HepG2 (cell line): ENCODE results near the gene CTXN1. TPM values are rescaled to one million over a fixed set of nuclear protein-coding genes. Genes with fewer than 3 reads are reported as not detected.

Experiments
- ARNTL ChIP-seq: sonication (generic); formaldehyde crosslinking; IDR thresholded peaks from 2 replicates; pipeline ENCODE4 v1.4.0; 2020; ENCODE audit warnings: mild to moderate bottlenecking, missing genetic modification reagents
- BRCA1 ChIP-seq: sonication (generic); formaldehyde crosslinking; IDR thresholded peaks from 2 replicates; pipeline ENCODE4 v1.4.0; 2020; ENCODE audit warnings: missing genetic modification reagents
- FOXK2 ChIP-seq: fragments of 450-650 bp; IDR thresholded peaks from 2 replicates; pipeline ENCODE4 v1.6.1; 2016
- HDAC2 ChIP-seq: sonication (generic); formaldehyde crosslinking; IDR thresholded peaks from 2 replicates; pipeline ENCODE4 v1.4.0; 2020; ENCODE audit warnings: missing genetic modification reagents
- MBNL3 ChIP-seq: fragments of 250-450 bp; sonication (Bioruptor Pico); conservative IDR thresholded peaks from 2 replicates; pipeline ENCODE4 v1.8.0; 2022; ENCODE audit warnings: mild to moderate bottlenecking, inconsistent platforms
- MEF2D ChIP-seq: sonication (generic); formaldehyde crosslinking; IDR thresholded peaks from 2 replicates; pipeline ENCODE4 v1.5.1; 2020; ENCODE audit warnings: mild to moderate bottlenecking, missing genetic modification reagents
- POLR2A ChIP-seq, 2 experiments: IDR thresholded peaks; 2 replicates each; pipeline ENCODE4 v1.6.1; 2011; ENCODE audit warnings: low read depth in 2 of 2, low read length in 2 of 2, mild to moderate bottlenecking in 1 of 2, moderate library complexity in 1 of 2; ENCODE audit not compliant: insufficient read depth in 1 of 2
- SAFB2 ChIP-seq: sonication (generic); formaldehyde crosslinking; IDR thresholded peaks from 2 replicates; pipeline ENCODE4 v1.5.1; 2020; ENCODE audit warnings: missing genetic modification reagents, low read depth, mild to moderate bottlenecking, borderline replicate concordance
- SIX1 ChIP-seq: sonication (generic); formaldehyde crosslinking; IDR thresholded peaks from 2 replicates; pipeline ENCODE4 v1.4.0; 2020; ENCODE audit warnings: missing genetic modification reagents, borderline replicate concordance
- SRSF9 ChIP-seq: fragments of 200-400 bp; formaldehyde crosslinking; IDR thresholded peaks from 2 replicates; pipeline ENCODE4 v1.6.1; 2018; ENCODE audit warnings: borderline replicate concordance, mild to moderate bottlenecking, low read depth, low read length; ENCODE audit not compliant: insufficient read depth, poor library complexity, severe bottlenecking
- TCF12 ChIP-seq, 2 experiments: fragments of 450-650 bp in 1 of 2; sonication (generic) in 1 of 2; formaldehyde crosslinking in 1 of 2; IDR thresholded peaks; 2 replicates each; pipeline versions ENCODE4 v1.6.1 to v1.8.0; 2017 to 2022; ENCODE audit warnings: antibody characterized with exemption in 1 of 2, mild to moderate bottlenecking in 1 of 2, missing genetic modification reagents in 1 of 2, moderate library complexity in 1 of 2
- ZNF121 ChIP-seq: sonication (generic); formaldehyde crosslinking; IDR thresholded peaks from 2 replicates; pipeline ENCODE4 v1.5.0; 2020; ENCODE audit warnings: mild to moderate bottlenecking, missing genetic modification reagents
- ZNF326 ChIP-seq: sonication (generic); formaldehyde crosslinking; IDR thresholded peaks from 2 replicates; pipeline ENCODE4 v1.4.0; 2020; ENCODE audit warnings: missing genetic modification reagents, borderline replicate concordance
- ZNF367 ChIP-seq: sonication (generic); formaldehyde crosslinking; IDR thresholded peaks from 2 replicates; pipeline ENCODE4 v1.4.0; 2020; ENCODE audit warnings: missing genetic modification reagents, borderline replicate concordance
- ZNF460 ChIP-seq: sonication (generic); formaldehyde crosslinking; IDR thresholded peaks from 2 replicates; pipeline ENCODE4 v1.5.1; 2020; ENCODE audit warnings: missing genetic modification reagents, mild to moderate bottlenecking, borderline replicate concordance
- ZNF576 ChIP-seq: sonication (generic); formaldehyde crosslinking; IDR thresholded peaks from 2 replicates; pipeline ENCODE4 v1.4.0; 2020; ENCODE audit warnings: mild to moderate bottlenecking, missing genetic modification reagents
- polyA plus RNA-seq, 8 experiments: library from polyadenylated mRNA; depleted of rRNA in 3 of 8; stranded (reverse) in 7 of 8; unstranded in 1 of 8; fragments of >200 nt; fragmentation: Illumina TruSeq in 4 of 8; extraction: Trizol in 4 of 8; gene quantifications; 2 replicates each; pipeline versions ENCODE4 v1.2.1 to v1.2.3, GENCODE V29; 2011 to 2016; ENCODE audit warnings: low read depth in 4 of 8, missing spikeins in 1 of 8, mixed read lengths in 1 of 8; ENCODE audit not compliant: insufficient read depth in 1 of 8
- total RNA-seq, 5 experiments: library from RNA; depleted of rRNA; stranded (reverse); fragments of >200 nt; fragmentation: Illumina TruSeq; extraction: Trizol; gene quantifications; 2 replicates each; pipeline ENCODE4 v1.2.3, GENCODE V29; 2016; ENCODE audit warnings: low read depth in 1 of 5
- TF ChIP-seq, protein P1 (sequence below): sonication (generic); formaldehyde crosslinking; IDR thresholded peaks from 2 replicates; pipeline ENCODE4 v1.5.1; 2020; ENCODE audit warnings: missing genetic modification reagents, mild to moderate bottlenecking, borderline replicate concordance
- TF ChIP-seq, protein P2 (sequence below): sonication (generic); formaldehyde crosslinking; conservative IDR thresholded peaks from 2 replicates; pipeline ENCODE4 v1.4.0; 2020; ENCODE audit warnings: missing genetic modification reagents
- TF ChIP-seq, protein P3 (sequence below): sonication (generic); formaldehyde crosslinking; IDR thresholded peaks from 2 replicates; pipeline ENCODE4 v1.4.0; 2020; ENCODE audit warnings: mild to moderate bottlenecking, missing genetic modification reagents
- TF ChIP-seq, protein P4 (sequence below): sonication (generic); formaldehyde crosslinking; IDR thresholded peaks from 2 replicates; pipeline ENCODE4 v1.4.0; 2020; ENCODE audit warnings: missing genetic modification reagents, borderline replicate concordance

CTXN1 gene
- total and polyA plus RNA-seq, 2 of the 13 experiments (the other 11 are each of a cell fraction or from before 2014, with no cell fraction given): 0.11 TPM; not detected in 1

- TF ChIP-seq, protein P1, sequence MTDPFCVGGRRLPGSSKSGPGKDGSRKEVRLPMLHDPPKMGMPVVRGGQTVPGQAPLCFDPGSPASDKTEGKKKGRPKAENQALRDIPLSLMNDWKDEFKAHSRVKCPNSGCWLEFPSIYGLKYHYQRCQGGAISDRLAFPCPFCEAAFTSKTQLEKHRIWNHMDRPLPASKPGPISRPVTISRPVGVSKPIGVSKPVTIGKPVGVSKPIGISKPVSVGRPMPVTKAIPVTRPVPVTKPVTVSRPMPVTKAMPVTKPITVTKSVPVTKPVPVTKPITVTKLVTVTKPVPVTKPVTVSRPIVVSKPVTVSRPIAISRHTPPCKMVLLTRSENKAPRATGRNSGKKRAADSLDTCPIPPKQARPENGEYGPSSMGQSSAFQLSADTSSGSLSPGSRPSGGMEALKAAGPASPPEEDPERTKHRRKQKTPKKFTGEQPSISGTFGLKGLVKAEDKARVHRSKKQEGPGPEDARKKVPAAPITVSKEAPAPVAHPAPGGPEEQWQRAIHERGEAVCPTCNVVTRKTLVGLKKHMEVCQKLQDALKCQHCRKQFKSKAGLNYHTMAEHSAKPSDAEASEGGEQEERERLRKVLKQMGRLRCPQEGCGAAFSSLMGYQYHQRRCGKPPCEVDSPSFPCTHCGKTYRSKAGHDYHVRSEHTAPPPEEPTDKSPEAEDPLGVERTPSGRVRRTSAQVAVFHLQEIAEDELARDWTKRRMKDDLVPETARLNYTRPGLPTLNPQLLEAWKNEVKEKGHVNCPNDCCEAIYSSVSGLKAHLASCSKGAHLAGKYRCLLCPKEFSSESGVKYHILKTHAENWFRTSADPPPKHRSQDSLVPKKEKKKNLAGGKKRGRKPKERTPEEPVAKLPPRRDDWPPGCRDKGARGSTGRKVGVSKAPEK: no peak
- TF ChIP-seq HDAC2 (peak; percentile 48; the same call in 1 of the 2 replicates), FOXK2 (no peak), SAFB2 (CRISPR knock-in tag) (no peak), SRSF9 (no peak), ZNF121 (no peak), ZNF367 (CRISPR knock-in tag) (no peak), ZNF460 (no peak; the same call in 1 of the 2 replicates), ZNF576 (CRISPR knock-in tag) (no peak), TCF12 (IDR thresholded peaks at IDR 0.05) (no peak), TCF12 (CRISPR knock-in tag; IDR thresholded peaks at IDR 0.05) (no peak), ARNTL (CRISPR knock-in tag) (peak; percentile 75), MBNL3 (CRISPR knock-in tag) (no peak), BRCA1 (peak; percentile 46; the same call in 1 of the 2 replicates), MEF2D (CRISPR knock-in tag) (peak; percentile 67; the same call in 1 of the 2 replicates), SIX1 (CRISPR knock-in tag) (peak; percentile 58; the same call in 1 of the 2 replicates), ZNF326 (CRISPR knock-in tag) (no peak), POLR2A (IDR thresholded peaks at IDR 0.05; ENCODE audit: insufficient read depth in 1 of 2, low read depth in 2 of 2, low read length in 2 of 2) (peak; percentile 40 to 88; a peak in 3 of 4 replicates)
- TF ChIP-seq, protein P2, sequence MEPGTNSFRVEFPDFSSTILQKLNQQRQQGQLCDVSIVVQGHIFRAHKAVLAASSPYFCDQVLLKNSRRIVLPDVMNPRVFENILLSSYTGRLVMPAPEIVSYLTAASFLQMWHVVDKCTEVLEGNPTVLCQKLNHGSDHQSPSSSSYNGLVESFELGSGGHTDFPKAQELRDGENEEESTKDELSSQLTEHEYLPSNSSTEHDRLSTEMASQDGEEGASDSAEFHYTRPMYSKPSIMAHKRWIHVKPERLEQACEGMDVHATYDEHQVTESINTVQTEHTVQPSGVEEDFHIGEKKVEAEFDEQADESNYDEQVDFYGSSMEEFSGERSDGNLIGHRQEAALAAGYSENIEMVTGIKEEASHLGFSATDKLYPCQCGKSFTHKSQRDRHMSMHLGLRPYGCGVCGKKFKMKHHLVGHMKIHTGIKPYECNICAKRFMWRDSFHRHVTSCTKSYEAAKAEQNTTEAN: peak; percentile 35; the same call in 1 of the 2 replicates
- TF ChIP-seq, protein P3, sequence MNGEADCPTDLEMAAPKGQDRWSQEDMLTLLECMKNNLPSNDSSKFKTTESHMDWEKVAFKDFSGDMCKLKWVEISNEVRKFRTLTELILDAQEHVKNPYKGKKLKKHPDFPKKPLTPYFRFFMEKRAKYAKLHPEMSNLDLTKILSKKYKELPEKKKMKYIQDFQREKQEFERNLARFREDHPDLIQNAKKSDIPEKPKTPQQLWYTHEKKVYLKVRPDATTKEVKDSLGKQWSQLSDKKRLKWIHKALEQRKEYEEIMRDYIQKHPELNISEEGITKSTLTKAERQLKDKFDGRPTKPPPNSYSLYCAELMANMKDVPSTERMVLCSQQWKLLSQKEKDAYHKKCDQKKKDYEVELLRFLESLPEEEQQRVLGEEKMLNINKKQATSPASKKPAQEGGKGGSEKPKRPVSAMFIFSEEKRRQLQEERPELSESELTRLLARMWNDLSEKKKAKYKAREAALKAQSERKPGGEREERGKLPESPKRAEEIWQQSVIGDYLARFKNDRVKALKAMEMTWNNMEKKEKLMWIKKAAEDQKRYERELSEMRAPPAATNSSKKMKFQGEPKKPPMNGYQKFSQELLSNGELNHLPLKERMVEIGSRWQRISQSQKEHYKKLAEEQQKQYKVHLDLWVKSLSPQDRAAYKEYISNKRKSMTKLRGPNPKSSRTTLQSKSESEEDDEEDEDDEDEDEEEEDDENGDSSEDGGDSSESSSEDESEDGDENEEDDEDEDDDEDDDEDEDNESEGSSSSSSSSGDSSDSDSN (CRISPR knock-in tag): no peak; the same call in 1 of the 2 replicates
- TF ChIP-seq, protein P4, sequence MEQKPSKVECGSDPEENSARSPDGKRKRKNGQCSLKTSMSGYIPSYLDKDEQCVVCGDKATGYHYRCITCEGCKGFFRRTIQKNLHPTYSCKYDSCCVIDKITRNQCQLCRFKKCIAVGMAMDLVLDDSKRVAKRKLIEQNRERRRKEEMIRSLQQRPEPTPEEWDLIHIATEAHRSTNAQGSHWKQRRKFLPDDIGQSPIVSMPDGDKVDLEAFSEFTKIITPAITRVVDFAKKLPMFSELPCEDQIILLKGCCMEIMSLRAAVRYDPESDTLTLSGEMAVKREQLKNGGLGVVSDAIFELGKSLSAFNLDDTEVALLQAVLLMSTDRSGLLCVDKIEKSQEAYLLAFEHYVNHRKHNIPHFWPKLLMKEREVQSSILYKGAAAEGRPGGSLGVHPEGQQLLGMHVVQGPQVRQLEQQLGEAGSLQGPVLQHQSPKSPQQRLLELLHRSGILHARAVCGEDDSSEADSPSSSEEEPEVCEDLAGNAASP (CRISPR knock-in tag): peak; percentile 67
Observed at GRCh38 chr19:7919610-7920518, 6.1 kb downstream of the CTXN1 start, which contains the start of gene SNAPC2 (continued).
